UCSD-AML1 (cell line): Measurements from ENCODE around the gene TBC1D14.
"Not testable (repeated sequence)": the region's sequence is repeated elsewhere in the genome, so short reads cannot be mapped to it uniquely, and the experiment has no call there.

Experiments
- DNase-seq: peaks from one replicate; lab custom pipeline; 2025; ENCODE audit not compliant: unreplicated experiment; lab: John Stamatoyannopoulos, UW

Gene TBC1D14

DNA sequence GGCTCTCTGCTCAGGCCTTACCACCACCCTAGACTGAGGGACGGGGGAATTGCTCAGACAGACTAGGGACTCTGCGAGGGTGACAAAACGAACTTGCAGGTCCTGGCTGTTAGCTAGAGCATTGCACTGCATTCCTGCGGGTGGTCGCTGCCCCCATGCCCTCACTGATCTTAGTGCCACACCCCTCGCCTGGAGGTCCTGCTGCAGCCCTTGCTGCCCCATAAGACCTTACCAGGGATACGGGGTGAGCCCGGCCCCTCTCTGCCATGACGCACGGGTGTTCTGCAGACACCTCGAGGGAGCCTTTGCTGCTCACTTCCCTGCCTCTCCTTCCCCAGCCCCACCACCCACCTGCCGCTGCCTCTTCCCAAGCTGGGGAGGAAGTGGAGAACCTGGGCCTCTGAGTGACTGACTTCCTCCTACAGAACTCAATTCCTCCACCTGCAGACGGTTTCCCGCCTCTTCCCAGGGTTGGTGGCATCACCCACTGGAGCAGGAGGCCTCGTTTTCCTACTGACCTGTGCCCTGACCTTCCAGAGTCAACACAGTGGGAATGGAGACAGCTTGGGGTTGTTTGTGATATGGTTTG, 19.8 kb upstream of the TBC1D14 start:
- no peak for DNase-seq

GRCh38 chr4:6890358-6890757, 19.3 kb upstream of the TBC1D14 start:
- no peak for DNase-seq

GRCh38 chr4:6890971-6891370, 18.7 kb upstream of the TBC1D14 start:
- not testable (repeated sequence) for DNase-seq

DNA sequence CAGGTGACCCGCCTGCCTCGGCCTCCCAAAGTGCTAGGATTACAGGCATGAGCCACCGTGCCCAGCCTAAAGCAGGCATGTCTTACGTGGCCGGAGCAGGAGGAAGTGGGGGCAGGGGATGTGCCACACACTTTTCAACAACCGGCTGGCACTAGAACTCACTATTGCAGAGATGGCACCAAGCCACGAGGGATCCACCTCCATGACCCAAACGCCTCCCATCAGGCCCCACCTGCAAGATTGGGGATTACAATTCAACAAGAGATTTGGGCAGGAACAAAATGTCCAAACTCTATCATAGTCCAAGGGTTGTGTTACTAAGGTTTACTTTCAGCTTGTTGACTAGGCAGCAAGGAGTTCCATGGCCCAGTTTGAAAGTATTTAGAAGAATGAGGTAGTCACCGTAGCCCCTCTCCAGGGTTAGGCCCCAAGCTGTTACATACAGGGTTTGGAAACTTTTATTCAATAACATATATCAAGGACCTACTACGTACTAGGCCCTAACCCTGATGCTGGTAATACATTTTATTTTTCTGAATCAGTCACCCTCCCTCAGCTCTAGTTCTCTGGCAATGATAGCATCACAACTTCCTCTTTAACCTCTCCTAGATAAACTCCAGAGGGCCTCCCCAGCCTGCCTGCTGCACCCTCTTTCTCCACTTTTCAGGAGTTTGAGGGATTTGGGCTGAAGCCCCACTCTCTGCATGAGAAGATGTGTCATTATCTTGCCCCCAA, 18.0 kb upstream of the TBC1D14 start:
- DNase-seq: no peak

- DNase-seq: peak; percentile 83
Measured at GRCh38 chr4:6892190-6892908, 17.3 kb upstream of the TBC1D14 start.

- no peak for DNase-seq
Measured at GRCh38 chr4:6892909-6893202, 16.8 kb upstream of the TBC1D14 start.

DNA sequence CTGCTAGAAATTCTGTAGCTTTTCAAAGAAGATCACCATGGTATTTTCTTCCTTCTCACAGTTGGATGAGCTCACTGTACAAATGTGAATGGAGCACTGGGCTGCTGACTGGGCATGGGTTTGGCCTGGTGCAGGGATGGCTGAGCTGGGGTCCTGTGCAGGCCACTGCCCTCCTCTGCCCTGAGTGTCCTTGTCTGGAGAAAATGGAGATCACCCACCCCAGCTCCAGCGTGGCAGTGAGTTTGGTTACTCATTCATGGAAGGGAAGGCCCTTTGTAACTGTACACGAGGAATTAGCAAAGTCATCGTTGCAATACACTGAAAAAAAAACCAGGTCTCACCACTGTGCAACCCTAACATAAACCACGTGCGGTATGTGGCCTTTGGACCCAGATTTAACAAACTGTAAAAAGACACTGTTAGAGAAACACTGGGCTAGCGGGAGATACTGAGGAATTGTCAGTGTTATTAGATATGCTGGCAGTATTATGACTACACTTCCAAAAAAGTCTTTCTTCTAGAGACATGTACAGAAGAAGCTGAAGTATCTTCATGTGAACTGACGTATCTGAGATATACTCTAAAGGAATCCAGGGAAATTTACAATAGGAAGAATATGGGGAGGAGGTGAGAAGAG, 16.1 kb upstream of the TBC1D14 start:
- DNase-seq: no peak

DNA sequence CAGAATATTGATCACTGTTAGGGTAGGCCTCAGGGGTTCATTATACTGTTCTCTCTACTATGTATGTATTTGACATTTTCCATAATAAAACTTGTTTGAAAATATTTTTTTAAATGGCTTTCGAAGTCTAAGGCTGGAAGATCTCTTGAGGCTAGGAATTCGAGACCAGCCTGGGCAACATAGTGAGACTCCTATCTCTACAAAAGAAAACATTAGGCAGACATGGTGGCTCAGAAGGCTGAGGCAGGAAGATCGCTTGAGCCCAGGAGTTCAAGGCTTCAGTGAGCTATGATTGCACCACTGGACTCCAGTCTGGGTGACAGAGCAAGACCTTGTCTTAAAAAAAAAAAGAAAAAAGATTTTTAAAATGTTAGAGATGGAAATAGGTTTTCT, 15.5 kb upstream of the TBC1D14 start:
- DNase-seq: no peak

- DNase-seq: no peak
Measured at GRCh38 chr4:6894528-6895498, 14.8 kb upstream of the TBC1D14 start.

GRCh38 chr4:6896035-6896434, 13.6 kb upstream of the TBC1D14 start:
- no peak for DNase-seq

DNA sequence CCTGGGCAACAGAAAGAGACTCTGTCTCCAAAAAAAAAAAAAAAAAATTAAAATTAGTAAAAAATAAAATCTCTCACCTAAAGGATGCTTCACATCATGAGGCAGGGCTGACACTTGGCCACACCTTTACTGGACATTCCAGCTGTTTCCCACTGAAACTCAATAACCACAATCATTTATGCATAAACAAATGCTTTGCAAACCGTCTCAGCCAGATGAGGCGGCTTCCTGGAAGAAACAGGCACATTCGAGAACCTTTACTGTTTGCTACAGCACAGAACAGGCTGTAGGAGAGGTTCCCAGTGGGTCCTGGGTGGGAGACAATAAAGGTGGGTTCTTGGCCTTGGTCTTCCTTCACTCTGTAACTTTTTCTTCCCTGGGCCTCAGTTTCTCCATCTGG, 10.9 kb upstream of the TBC1D14 start:
- no peak for DNase-seq

DNA sequence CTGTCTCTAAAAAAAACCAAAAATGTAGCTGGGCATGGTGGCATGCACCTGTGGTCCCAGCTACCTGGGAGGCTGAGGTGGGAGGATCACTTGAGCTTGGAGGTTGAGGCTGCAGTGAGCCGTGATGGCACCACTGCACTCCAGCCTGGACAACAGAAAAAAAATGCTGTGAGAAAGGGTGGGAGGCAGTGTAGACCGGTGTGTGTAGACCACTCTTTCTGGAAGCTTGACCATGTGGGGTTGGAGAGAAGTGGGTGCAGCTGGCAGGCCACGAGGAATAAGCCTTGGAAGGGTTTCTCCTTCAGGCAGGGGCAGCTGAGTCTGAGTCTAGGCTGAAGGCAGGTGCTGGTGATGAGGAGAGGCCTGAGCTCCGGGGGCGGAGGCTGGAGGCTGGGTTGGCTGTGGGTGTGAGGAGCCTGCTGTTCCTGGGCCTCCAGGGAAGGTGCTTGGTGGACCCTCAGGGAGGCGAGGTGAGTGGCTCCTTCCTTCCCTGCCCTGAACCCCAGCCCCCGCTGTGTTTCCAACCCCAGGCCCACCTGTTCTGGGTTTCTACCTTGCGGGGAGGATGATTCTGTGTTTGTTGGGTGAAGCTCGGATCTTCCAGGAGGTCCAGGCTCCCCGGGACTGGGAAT, 9.3 kb upstream of the TBC1D14 start:
- no peak for DNase-seq

GRCh38 chr4:6900956-6901355, 8.7 kb upstream of the TBC1D14 start:
- DNase-seq: no peak

DNA sequence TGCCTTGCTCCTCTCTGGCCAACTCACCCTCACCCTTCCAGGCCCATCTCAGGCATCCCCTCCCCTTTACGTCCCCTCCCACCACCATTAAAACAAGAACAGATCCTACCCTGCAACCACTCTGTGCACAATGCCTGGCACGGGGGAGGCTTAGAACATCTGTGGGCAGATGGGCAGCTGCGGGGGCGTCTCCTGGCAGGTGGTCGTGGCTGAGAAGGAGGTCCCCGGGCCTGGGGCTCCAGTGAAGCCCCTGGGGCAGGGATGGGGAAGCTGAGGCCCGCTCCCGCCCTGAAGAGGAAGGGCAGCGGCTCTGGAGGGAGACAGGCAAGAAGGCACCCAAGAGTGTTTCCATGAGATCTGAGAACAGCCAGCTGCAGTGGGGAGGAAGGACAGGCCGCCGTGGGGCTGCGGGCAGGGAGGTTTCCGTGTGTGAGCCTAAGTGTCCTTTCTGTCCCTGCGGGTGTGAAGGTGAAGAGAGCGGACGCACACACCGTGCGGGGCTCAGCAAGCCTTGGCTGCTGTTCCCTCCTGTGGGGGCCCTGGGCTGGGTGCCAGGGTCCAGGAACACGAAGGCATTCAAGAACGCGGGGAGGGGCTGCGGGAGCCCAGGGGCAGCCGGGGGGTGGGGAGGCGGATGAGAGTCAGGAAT, 7.8 kb upstream of the TBC1D14 start:
- DNase-seq: no peak

DNA sequence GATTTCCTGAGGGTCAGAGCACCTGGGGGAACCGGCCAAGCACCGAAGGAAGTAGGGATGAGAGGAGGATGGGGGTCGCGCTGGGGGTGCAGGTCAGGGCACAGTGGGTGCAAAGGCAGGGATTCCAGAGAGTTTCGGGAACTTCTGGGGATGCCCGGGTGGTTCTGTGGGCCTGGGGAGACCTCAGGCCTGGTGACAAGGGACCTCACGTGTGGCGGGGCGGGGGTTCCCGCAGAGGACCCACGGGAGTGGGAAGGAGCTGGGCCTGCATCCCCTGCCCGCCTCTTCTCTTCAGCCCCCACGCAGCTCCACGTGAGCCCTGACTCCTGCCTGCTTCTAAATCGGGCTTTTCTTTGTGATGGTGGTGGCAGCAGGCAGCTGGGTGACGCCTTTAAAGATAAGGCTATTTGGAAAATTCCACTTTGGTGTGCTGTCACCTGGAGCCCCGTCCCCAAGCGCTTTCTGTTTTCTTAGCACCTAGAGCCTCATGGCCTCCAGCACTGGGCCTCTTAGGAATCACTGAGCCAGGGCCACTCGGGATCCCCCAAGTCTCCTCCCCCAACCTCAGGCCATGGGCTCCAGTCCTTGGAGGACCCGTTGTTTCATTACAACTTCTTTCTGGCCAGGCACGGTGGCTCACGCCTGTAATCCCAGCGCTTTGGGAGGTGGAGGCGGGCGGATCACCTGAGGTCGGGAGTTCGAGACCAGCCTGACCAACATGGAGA, 7.1 kb upstream of the TBC1D14 start:
- no peak for DNase-seq

GRCh38 chr4:6905516-6906445, 3.8 kb upstream of the TBC1D14 start:
- no peak for DNase-seq

DNA sequence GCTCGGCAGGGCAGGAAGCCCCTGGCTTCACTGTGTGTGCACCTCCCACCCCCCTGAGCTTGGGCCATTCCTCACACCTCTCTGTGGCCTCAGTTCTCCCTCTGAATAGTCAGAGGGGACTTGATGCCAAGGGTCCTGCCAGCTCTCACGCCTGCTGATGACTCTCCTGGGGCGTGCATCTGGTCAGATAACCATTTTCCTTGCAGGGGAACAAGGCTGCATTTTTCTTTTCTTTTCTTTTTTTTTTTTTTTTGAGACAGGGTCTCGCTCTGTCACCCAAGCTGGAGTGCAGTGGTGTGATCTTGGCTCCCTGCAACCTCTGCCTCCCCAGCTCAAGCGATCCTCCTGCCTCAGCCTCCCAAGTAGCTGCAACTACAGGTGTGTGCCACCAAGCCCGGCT, 3.1 kb upstream of the TBC1D14 start:
- DNase-seq: not testable (repeated sequence)

DNA sequence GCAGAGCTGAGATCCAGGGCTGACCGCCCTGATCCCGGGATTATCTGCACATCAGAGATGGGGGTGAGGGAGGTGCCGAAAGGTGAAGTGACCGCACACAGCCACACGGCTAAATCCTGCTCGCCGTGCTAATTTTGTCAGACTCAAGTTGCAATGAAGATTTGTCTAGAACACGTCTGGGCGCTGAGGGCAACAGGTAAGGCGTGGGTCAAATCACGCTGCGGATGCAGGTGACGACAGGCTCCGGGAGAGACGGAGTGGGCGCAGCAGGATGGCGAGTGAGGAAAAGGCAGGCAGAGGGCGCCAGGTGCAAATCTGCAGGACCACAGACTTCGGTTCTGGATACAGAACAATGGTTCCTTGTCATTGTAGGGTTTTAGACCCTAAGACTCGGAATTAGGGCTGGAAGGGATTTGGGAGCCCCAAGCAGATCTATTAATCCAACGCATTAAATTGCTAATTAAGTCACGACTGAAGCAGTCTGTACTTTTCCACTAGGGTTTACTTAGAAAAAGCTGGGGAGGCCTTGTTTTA, 1.9 kb upstream of the TBC1D14 start:
- DNase-seq: no peak
